ENCODE results near the gene B9D1. TPM values are rescaled to one million over a fixed set of nuclear protein-coding genes. Genes with fewer than 3 reads are reported as not detected.

Gene B9D1
- total RNA-seq, 2 donors from 2014 or later = 18.7 to 24.6 TPM

DNA sequence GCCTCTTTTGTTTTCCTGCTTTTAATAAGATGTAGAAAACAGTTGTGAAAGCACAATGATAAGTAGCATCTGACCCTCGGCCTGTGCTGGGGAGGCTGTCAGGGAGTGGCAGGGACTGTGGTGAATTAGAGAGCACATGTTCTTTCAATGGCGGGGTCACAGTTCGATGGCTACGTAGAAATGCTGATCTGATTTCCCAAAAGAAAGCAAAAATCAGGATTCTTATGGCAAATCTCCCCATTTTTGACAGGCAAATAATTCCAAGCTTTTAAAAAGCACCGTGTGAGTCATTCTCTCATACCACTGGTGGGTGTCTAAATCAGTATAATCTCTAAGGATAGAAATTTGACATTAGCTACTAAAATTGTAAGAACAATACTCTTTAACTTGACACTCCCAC lies 11.6 kb upstream of the B9D1 start:
- TF ChIP-seq CTCF (IDR thresholded peaks at IDR 0.05) = no peak
- peaks cover 0 to 33% of the 10 kb centered on the region in 2 donors for H3K4me1 ChIP-seq
- H3K27me3 ChIP-seq = no peaks in the 10 kb centered on the region
- no peak for DNase-seq (ENCODE audit: low spot score)
- H3K9me3 ChIP-seq = no peaks in the 10 kb centered on the region
- H3K27ac ChIP-seq = no peak overlapping the region
- H3K4me3 ChIP-seq = no peak overlapping the region
- H3K36me3 ChIP-seq = no peaks in the 10 kb centered on the region

- Histone ChIP-seq H3K4me3 (no peak overlapping the region), H3K27me3 (no peaks in the 10 kb centered on the region), H3K9me3 (no peaks in the 10 kb centered on the region), H3K36me3 (no peaks in the 10 kb centered on the region), H3K4me1 (peaks cover 0 to 28% of the 10 kb centered on the region in 2 donors), H3K27ac (no peak overlapping the region)
- no peak for TF ChIP-seq CTCF (IDR thresholded peaks at IDR 0.05)
- no peak for DNase-seq (ENCODE audit: low spot score)
These were observed 10.5 kb upstream of the B9D1 start for GRCh38 chr17:19372866-19373504.

GRCh38 chr17:19372439-19372838 lies 9.9 kb upstream of the B9D1 start:
- Histone ChIP-seq H3K4me1 (peaks cover 0 to 28% of the 10 kb centered on the region in 2 donors), H3K27me3 (no peaks in the 10 kb centered on the region)

GRCh38 chr17:19372011-19372370 lies 9.5 kb upstream of the B9D1 start:
- Histone ChIP-seq H3K4me3 (no peak overlapping the region), H3K36me3 (no peaks in the 10 kb centered on the region), H3K27me3 (no peaks in the 10 kb centered on the region), H3K27ac (no peak overlapping the region), H3K9me3 (no peaks in the 10 kb centered on the region), H3K4me1 (peaks cover 0 to 25% of the 10 kb centered on the region in 2 donors)
- TF ChIP-seq CTCF (IDR thresholded peaks at IDR 0.05) = no peak
- DNase-seq (ENCODE audit: low spot score) = no peak

More at GRCh38 chr17:19372439-19372838, 9.9 kb upstream of the B9D1 start:
- Histone ChIP-seq H3K27ac (no peak overlapping the region), H3K9me3 (no peaks in the 10 kb centered on the region), H3K4me3 (no peak overlapping the region), H3K36me3 (no peaks in the 10 kb centered on the region)
- DNase-seq (ENCODE audit: low spot score) = no peak
- no peak for TF ChIP-seq CTCF (IDR thresholded peaks at IDR 0.05)

GRCh38 chr17:19371259-19372010 lies 8.9 kb upstream of the B9D1 start:
- Histone ChIP-seq H3K4me3 (no peak overlapping the region), H3K27ac (peak overlapping the region; percentile 9 to 41), H3K36me3 (no peaks in the 10 kb centered on the region), H3K9me3 (no peaks in the 10 kb centered on the region), H3K27me3 (no peaks in the 10 kb centered on the region), H3K4me1 (peaks cover 0 to 22% of the 10 kb centered on the region in 2 donors)
- no peak for DNase-seq (ENCODE audit: low spot score)
- no peak for TF ChIP-seq CTCF (IDR thresholded peaks at IDR 0.05)
